Measurements from ENCODE around the gene CDH3. TPM values are rescaled to one million over a fixed set of nuclear protein-coding genes. Genes with fewer than 3 reads are reported as not detected.

CDH3 gene
- total and polyA plus RNA-seq, 2 of the 8 experiments (the other 6 are each of a cell fraction or from before 2014, with no cell fraction given), result 146 to 171 TPM

GRCh38 chr16:68636818-68637217 lies 8.3 kb upstream of the CDH3 start:
- Histone ChIP-seq H3K27me3 (replicated peaks in 1 of 4; ENCODE audit: control insufficient read depth in 3 of 4, extremely low read depth in 1 of 4, insufficient read depth in 3 of 4, low read length in 3 of 4) (peaks cover 0 to 3% (median 0%) of the 10 kb centered on the region in 4 experiments; a peak in 3 of 7 replicates), H4K91ac (replicated peaks; ENCODE audit: insufficient read length, low read length) (no peak overlapping the region), H3K36me3 (ENCODE audit: control insufficient read depth in 2 of 4, insufficient read depth in 4 of 4, low read length in 3 of 4) (no peaks in the 10 kb centered on the region), H3K23me2 (ENCODE audit: low read depth, low read length) (no peaks in the 10 kb centered on the region), H2BK20ac (ENCODE audit: low read length) (no peak overlapping the region), H2AFZ (ENCODE audit: low read length) (no peak overlapping the region), H3K9ac (replicated peaks in 1 of 4; ENCODE audit: extremely low read depth in 1 of 4, low read depth in 3 of 4, low read length in 3 of 4) (no peak overlapping the region), H3K56ac (replicated peaks; ENCODE audit: insufficient read length, low read depth, low read length) (no peak overlapping the region), H4K20me1 (replicated peaks in 1 of 2; ENCODE audit: control insufficient read depth in 1 of 2, insufficient read depth in 2 of 2, low read length in 2 of 2) (no peaks in the 10 kb centered on the region), H2BK120ac (replicated peaks; ENCODE audit: low read depth, low read length) (no peak overlapping the region), H2BK15ac (ENCODE audit: low read length) (no peak overlapping the region), H3K27ac (ENCODE audit: low read depth, low read length) (no peak overlapping the region), H3K4me2 (ENCODE audit: insufficient read depth in 1 of 2, low read depth in 2 of 2, low read length in 2 of 2) (no peak overlapping the region), H4K5ac (ENCODE audit: insufficient read length, low read depth, low read length) (no peak overlapping the region), H3K4me3 (ENCODE audit: extremely low read depth in 1 of 4, insufficient read depth in 2 of 4, low read depth in 3 of 4, low read length in 4 of 4) (no peak overlapping the region), H3K79me2 (ENCODE audit: control insufficient read depth in 1 of 2, insufficient read depth in 2 of 2, low read length in 2 of 2) (no peaks in the 10 kb centered on the region), H2AK5ac (ENCODE audit: low read depth, low read length) (no peak overlapping the region), H2BK12ac (ENCODE audit: low read depth, low read length) (no peak overlapping the region), H3K4me1 (replicated peaks in 1 of 4; ENCODE audit: control insufficient read depth in 3 of 4, insufficient read depth in 4 of 4, low read length in 3 of 4) (no peaks in the 10 kb centered on the region), H2BK5ac (ENCODE audit: low read depth, low read length) (no peak overlapping the region), H3K23ac (ENCODE audit: insufficient read length) (no peak overlapping the region), H3K9me3 (ENCODE audit: insufficient read depth in 2 of 2, low read depth in 1 of 2, low read length in 1 of 2) (no peaks in the 10 kb centered on the region), H3K14ac (ENCODE audit: insufficient read length) (no peak overlapping the region), H3K4ac (replicated peaks; ENCODE audit: insufficient read length, low read depth, low read length) (no peak overlapping the region), H3K18ac (ENCODE audit: extremely low read depth, low read length) (no peak overlapping the region), H4K8ac (ENCODE audit: extremely low read depth, insufficient read depth, low read length) (no peak overlapping the region), H3K79me1 (ENCODE audit: low read depth, low read length) (no peaks in the 10 kb centered on the region)
- DNase-seq (ENCODE audit: low read depth in 1 of 2, low spot score in 2 of 2) (no peak), FAIRE-seq (no peak)
- CTCF ChIA-PET (ENCODE audit: partially characterized antibody), result interaction anchor here (0.8 to 4.2 kb wide), 7 partner anchors 11 to 964 kb away, joined by 3 to 23 read pairs (median 3); no protein-coding TSS in a partner anchor
- POLR2A ChIA-PET (ENCODE audit: partially characterized antibody), result interaction anchor here (0.8 to 1.6 kb wide), 7 partner anchors 11 to 100 kb away, joined by 3 to 4 read pairs (median 3); no protein-coding TSS in a partner anchor
- 83% methylated on average over 1 of the region's 1 CpG; no CpG with 5 or more reads in 1 of the 2 experiments for WGBS, 2 experiments (ENCODE audit: extremely low coverage in 1 of 2, insufficient coverage in 1 of 2, insufficient read length in 1 of 2, insufficient replicate concordance in 2 of 2, low coverage in 1 of 2, low lambda C conversion rate in 2 of 2, missing lambda C conversion rate in 1 of 2)
- TF ChIP-seq POU5F1 (IDR thresholded peaks at IDR 0.05; ENCODE audit: low read depth, low read length) (no peak), JUND (IDR thresholded peaks at IDR 0.05; ENCODE audit: low read length) (no peak), KDM5A (IDR thresholded peaks at IDR 0.05; ENCODE audit: low read length) (no peak), POLR2AphosphoS5 (IDR thresholded peaks at IDR 0.05; ENCODE audit: low read depth, low read length) (no peak), ZNF274 (IDR thresholded peaks at IDR 0.05; ENCODE audit: borderline replicate concordance, extremely low read depth, low read length) (no peak), CBX8 (IDR thresholded peaks at IDR 0.05; ENCODE audit: borderline replicate concordance, low read depth, low read length) (no peak), RNF2 (IDR thresholded peaks at IDR 0.05; ENCODE audit: borderline replicate concordance, low read depth, low read length, missing control alignments, poor library complexity, severe bottlenecking) (no peak), USF2 (IDR thresholded peaks at IDR 0.05; ENCODE audit: low read length) (no peak), NANOG (IDR thresholded peaks at IDR 0.05; ENCODE audit: insufficient read depth, low read depth, low read length, poor library complexity, severe bottlenecking) (no peak), SP2 (IDR thresholded peaks at IDR 0.05; ENCODE audit: low read length) (no peak), GTF2F1 (IDR thresholded peaks at IDR 0.05; ENCODE audit: borderline replicate concordance, low read depth, low read length) (no peak), SIX5 (IDR thresholded peaks at IDR 0.05; ENCODE audit: low read depth, low read length) (no peak)
